ENCODE results near the gene AKAP13.

Gene AKAP13

DNA sequence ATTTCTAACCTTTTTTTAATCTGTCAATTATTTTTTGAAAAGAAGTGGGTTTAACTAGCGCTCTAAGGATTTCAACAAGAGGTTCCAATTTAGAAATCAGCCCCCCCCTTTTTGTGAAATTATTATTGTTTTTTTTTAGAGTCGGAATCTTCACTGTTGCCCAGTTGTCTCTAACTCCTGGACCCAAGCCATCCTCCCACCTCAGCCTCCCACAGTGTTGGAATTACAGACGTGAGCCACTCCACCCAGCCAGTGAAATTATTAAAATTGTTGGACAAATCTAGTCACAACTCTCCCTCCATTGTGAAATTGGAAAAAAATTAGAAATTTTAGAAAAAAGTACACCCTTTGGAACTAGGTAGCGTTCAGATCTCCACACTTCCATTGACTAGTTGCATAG, 2.5 kb downstream of the AKAP13 start:
- H3K27me3 ChIP-seq (ENCODE audit: control insufficient read depth, insufficient read depth, low read length) = no peaks in the 10 kb centered on the region
- peaks cover 2% of the 10 kb centered on the region for H3K79me2 ChIP-seq
- H2AFZ ChIP-seq = no peak overlapping the region
- no peaks in the 10 kb centered on the region for H3K36me3 ChIP-seq (ENCODE audit: control insufficient read depth, insufficient read depth, low read length)
- H3K4me2 ChIP-seq (ENCODE audit: low read length) = no peak overlapping the region
- H3K4me3 ChIP-seq (ENCODE audit: low read depth, low read length) = no peak overlapping the region
- no peak overlapping the region for H3K9ac ChIP-seq
- no peaks in the 10 kb centered on the region for H3K9me3 ChIP-seq (ENCODE audit: control insufficient read depth, low read length)
- H3K27ac ChIP-seq = no peak overlapping the region
- TF ChIP-seq, protein P1, sequence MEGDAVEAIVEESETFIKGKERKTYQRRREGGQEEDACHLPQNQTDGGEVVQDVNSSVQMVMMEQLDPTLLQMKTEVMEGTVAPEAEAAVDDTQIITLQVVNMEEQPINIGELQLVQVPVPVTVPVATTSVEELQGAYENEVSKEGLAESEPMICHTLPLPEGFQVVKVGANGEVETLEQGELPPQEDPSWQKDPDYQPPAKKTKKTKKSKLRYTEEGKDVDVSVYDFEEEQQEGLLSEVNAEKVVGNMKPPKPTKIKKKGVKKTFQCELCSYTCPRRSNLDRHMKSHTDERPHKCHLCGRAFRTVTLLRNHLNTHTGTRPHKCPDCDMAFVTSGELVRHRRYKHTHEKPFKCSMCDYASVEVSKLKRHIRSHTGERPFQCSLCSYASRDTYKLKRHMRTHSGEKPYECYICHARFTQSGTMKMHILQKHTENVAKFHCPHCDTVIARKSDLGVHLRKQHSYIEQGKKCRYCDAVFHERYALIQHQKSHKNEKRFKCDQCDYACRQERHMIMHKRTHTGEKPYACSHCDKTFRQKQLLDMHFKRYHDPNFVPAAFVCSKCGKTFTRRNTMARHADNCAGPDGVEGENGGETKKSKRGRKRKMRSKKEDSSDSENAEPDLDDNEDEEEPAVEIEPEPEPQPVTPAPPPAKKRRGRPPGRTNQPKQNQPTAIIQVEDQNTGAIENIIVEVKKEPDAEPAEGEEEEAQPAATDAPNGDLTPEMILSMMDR (IDR thresholded peaks at IDR 0.05) = no peak
- H3K4me1 ChIP-seq = no peaks in the 10 kb centered on the region

DNA sequence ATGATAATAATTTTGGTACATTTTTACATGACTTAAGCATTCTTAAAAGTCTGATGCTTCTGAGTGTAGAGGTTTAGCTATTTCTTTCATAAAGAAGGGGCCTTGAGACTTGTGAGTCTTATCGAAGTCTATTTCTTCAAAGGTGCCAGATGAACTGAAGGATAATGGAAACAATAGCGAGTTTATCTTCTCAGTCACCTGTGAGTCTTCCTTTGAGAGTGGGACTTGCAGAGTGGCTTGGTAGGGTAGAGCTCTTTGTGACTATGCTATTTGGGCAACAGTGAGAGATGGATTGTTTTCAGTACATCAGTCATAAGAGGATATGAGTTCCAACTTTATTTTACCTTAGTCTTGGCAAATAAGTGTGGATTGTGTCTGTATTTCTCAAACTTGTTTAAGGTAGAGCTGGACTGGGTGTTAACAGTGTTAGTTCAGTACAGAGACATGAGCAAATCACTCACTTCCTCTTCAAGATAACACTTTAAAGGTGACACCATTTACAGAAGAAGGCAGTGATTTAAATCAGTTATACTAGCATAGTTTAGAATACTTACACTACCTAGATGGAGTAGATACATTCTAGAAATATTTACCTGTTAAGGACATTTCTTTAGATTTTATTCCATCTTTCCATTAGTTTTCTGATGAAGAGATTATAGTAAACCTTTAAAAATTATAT, 3.2 kb downstream of the AKAP13 start:
- Histone ChIP-seq H3K27me3 (ENCODE audit: control insufficient read depth, insufficient read depth, low read length) (no peaks in the 10 kb centered on the region), H3K9ac (no peak overlapping the region), H3K79me2 (peaks cover 4% of the 10 kb centered on the region), H3K36me3 (ENCODE audit: control insufficient read depth, insufficient read depth, low read length) (no peaks in the 10 kb centered on the region), H3K9me3 (ENCODE audit: control insufficient read depth, low read length) (no peaks in the 10 kb centered on the region), H3K27ac (no peak overlapping the region), H3K4me3 (ENCODE audit: low read depth, low read length) (no peak overlapping the region), H3K4me2 (ENCODE audit: low read length) (no peak overlapping the region), H3K4me1 (no peaks in the 10 kb centered on the region), H2AFZ (no peak overlapping the region)
- TF ChIP-seq, protein P1 (IDR thresholded peaks at IDR 0.05) = no peak

DNA sequence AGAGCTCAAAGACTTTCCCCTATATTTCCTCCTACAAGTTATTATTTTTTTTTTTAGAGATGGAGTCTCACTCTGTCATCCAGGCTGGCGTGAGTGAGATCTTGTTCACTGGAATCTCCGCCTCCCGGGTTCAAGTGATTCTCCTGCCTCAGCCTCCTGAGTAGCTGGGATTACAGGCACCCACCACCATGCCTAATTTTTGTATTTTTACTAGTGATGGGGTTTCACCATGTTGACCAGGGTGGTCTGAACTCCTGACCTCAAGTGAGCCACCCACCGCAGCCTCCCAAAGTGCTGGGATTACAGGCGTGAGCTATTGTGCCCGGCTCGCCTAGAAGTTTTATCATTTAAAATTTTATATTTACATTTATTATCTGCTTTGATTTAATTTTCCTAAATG, 5.9 kb downstream of the AKAP13 start:
- H3K36me3 ChIP-seq (ENCODE audit: control insufficient read depth, insufficient read depth, low read length) = no peaks in the 10 kb centered on the region
- no peak overlapping the region for H2AFZ ChIP-seq
- TF ChIP-seq, protein P1 (IDR thresholded peaks at IDR 0.05) = no peak
- H3K4me1 ChIP-seq = no peaks in the 10 kb centered on the region
- no peak overlapping the region for H3K9ac ChIP-seq
- no peak overlapping the region for H3K4me3 ChIP-seq (ENCODE audit: low read depth, low read length)
- no peak overlapping the region for H3K27ac ChIP-seq
- H3K9me3 ChIP-seq (ENCODE audit: control insufficient read depth, low read length) = no peaks in the 10 kb centered on the region
- peaks cover 4% of the 10 kb centered on the region for H3K79me2 ChIP-seq
- no peak overlapping the region for H3K4me2 ChIP-seq (ENCODE audit: low read length)
- no peaks in the 10 kb centered on the region for H3K27me3 ChIP-seq (ENCODE audit: control insufficient read depth, insufficient read depth, low read length)

DNA sequence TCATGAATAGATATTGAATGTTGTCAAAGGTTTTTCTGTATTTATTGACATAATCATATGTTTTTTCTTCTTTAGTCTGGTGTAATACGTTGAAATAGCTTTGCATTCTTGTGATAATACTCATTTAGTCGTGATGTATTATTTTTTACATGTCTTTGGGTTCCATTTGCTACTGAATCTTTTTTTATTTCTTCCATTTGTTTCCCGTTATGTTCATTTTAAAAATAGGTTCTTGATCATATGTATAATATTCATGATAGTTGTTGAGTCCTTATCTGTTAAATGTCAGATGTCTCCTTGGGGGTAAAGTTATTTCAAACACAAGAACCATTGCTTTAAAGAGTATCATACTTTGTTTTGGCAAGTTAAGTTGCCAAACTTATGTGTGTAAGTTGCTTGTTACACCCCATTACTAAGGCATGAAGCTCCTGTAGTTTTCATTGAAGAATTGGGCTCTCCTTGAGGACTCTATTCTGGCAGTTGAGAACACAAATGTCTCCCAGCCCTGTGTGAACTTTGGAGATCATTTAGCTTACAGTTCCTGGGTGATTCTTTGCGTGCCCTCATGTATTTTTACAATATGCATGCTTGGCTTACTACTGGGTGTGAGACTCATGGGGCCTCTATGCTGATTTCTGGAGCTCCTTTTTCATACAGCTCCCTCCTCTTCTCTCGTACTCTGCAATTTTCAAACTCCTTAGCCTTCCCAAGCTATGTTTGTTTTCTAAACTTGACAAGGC, 8.3 kb downstream of the AKAP13 start:
- H3K9me3 ChIP-seq (ENCODE audit: control insufficient read depth, low read length) = no peaks in the 10 kb centered on the region
- no peaks in the 10 kb centered on the region for H3K36me3 ChIP-seq (ENCODE audit: control insufficient read depth, insufficient read depth, low read length)
- no peak overlapping the region for H3K4me3 ChIP-seq (ENCODE audit: low read depth, low read length)
- peaks cover 4% of the 10 kb centered on the region for H3K79me2 ChIP-seq
- no peak overlapping the region for H2AFZ ChIP-seq
- H3K27ac ChIP-seq = no peak overlapping the region
- no peaks in the 10 kb centered on the region for H3K4me1 ChIP-seq
- H3K27me3 ChIP-seq (ENCODE audit: control insufficient read depth, insufficient read depth, low read length) = no peaks in the 10 kb centered on the region
- H3K4me2 ChIP-seq (ENCODE audit: low read length) = no peak overlapping the region
- no peak overlapping the region for H3K9ac ChIP-seq
- TF ChIP-seq, protein P1 (IDR thresholded peaks at IDR 0.05) = no peak

DNA sequence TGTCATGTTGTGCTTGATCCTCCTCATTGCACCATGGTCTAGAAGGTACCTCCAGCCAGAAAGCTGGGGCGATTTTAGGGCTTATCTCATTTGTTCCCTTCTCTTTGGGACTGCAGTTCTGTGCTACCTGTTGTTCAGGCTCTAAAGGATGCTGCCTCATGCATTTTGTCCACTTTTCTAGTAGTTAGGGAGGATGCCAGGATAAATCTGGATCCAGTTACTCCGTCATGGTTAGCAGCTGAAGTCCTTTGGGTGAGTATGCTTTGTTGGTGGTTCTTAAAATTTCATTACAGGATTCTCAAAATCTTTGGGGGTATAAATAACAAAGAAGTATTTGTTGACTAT, 8.9 kb downstream of the AKAP13 start:
- H3K4me2 ChIP-seq (ENCODE audit: low read length) = no peak overlapping the region
- no peaks in the 10 kb centered on the region for H3K36me3 ChIP-seq (ENCODE audit: control insufficient read depth, insufficient read depth, low read length)
- no peaks in the 10 kb centered on the region for H3K27me3 ChIP-seq (ENCODE audit: control insufficient read depth, insufficient read depth, low read length)
- H2AFZ ChIP-seq = no peak overlapping the region
- TF ChIP-seq, protein P1 (IDR thresholded peaks at IDR 0.05) = no peak
- peaks cover 2% of the 10 kb centered on the region for H3K4me1 ChIP-seq
- H3K79me2 ChIP-seq = peaks cover 4% of the 10 kb centered on the region
- H3K9me3 ChIP-seq (ENCODE audit: control insufficient read depth, low read length) = no peaks in the 10 kb centered on the region
- H3K9ac ChIP-seq = no peak overlapping the region
- H3K4me3 ChIP-seq (ENCODE audit: low read depth, low read length) = no peak overlapping the region
- no peak overlapping the region for H3K27ac ChIP-seq

Data from parathyroid adenoma (tissue), 2 donors.